Measurements from ENCODE around the gene NDUFS2. TPM values are rescaled to one million over a fixed set of nuclear protein-coding genes. Genes with fewer than 3 reads are reported as not detected.

The NDUFS2 gene
- polyA plus RNA-seq, 4 donors = 174 to 198 (median 193) TPM

Other genes starting within 250 kb of the NDUFS2 start
- gene ITLN2, start 247.6 kb upstream of the NDUFS2 start, polyA plus RNA-seq (ENCODE audit: insufficient read length in 4 of 4) = under 1 TPM in 1 of 4 donors, not detected in 3; 0.06 TPM
- 100 to 1,000 TPM in 1 of 4 donors, 10 to 100 TPM in 3; 81.3 to 103 (median 95.5) TPM for gene F11R, start 181.2 kb upstream of the NDUFS2 start, polyA plus RNA-seq (ENCODE audit: insufficient read length in 4 of 4)
- 10 to 100 TPM; 44.6 to 80.5 (median 47.9) TPM for gene TSTD1, start 163.4 kb upstream of the NDUFS2 start, polyA plus RNA-seq (ENCODE audit: insufficient read length in 4 of 4)
- 10 to 100 TPM; 55.0 to 59.3 (median 56.6) TPM for gene USF1, start 156.4 kb upstream of the NDUFS2 start, polyA plus RNA-seq (ENCODE audit: insufficient read length in 4 of 4)
- gene ARHGAP30, start 132.5 kb upstream of the NDUFS2 start, polyA plus RNA-seq (ENCODE audit: insufficient read length in 4 of 4) = 1 to 10 TPM; 1.8 to 2.3 (median 2.0) TPM
- gene NECTIN4, start 112.8 kb upstream of the NDUFS2 start, polyA plus RNA-seq (ENCODE audit: insufficient read length in 4 of 4) = 1 to 10 TPM; 1.9 to 4.9 (median 3.4) TPM
- gene KLHDC9, start 104.0 kb upstream of the NDUFS2 start, polyA plus RNA-seq (ENCODE audit: insufficient read length in 4 of 4) = 10 to 100 TPM; 15.9 to 19.9 (median 18.3) TPM
- gene PFDN2, start 84.3 kb upstream of the NDUFS2 start, polyA plus RNA-seq (ENCODE audit: insufficient read length in 4 of 4) = 10 to 100 TPM; 64.7 to 90.0 (median 71.0) TPM
- 10 to 100 TPM; 47.8 to 55.3 (median 52.1) TPM for gene NIT1, start 84.3 kb upstream of the NDUFS2 start, polyA plus RNA-seq (ENCODE audit: insufficient read length in 4 of 4)
- gene DEDD, start 69.7 kb upstream of the NDUFS2 start, polyA plus RNA-seq (ENCODE audit: insufficient read length in 4 of 4) = 10 to 100 TPM; 47.2 to 59.6 (median 50.8) TPM
- 100 to 1,000 TPM; 147 to 165 (median 159) TPM for gene UFC1, start 48.4 kb upstream of the NDUFS2 start, polyA plus RNA-seq (ENCODE audit: insufficient read length in 4 of 4)
- 10 to 100 TPM; 45.7 to 51.3 (median 51.0) TPM for gene USP21, start 42.9 kb upstream of the NDUFS2 start, polyA plus RNA-seq (ENCODE audit: insufficient read length in 4 of 4)
- 10 to 100 TPM; 36.3 to 44.0 (median 37.4) TPM for gene PPOX, start 35.9 kb upstream of the NDUFS2 start, polyA plus RNA-seq (ENCODE audit: insufficient read length in 4 of 4)
- 10 to 100 TPM; 43.6 to 46.2 (median 44.9) TPM for gene B4GALT3, start 24.9 kb upstream of the NDUFS2 start, polyA plus RNA-seq (ENCODE audit: insufficient read length in 4 of 4)
- gene ADAMTS4, start 3.3 kb upstream of the NDUFS2 start, polyA plus RNA-seq (ENCODE audit: insufficient read length in 4 of 4) = 1 to 10 TPM in 2 of 4 donors, under 1 TPM in 2; 0.66 to 1.4 (median 1.0) TPM
- 10 to 100 TPM; 12.0 to 16.1 (median 15.4) TPM for gene FCER1G, start 12.9 kb downstream of the NDUFS2 start, polyA plus RNA-seq (ENCODE audit: insufficient read length in 4 of 4)
- 1 to 10 TPM in 1 of 4 donors, under 1 TPM in 2, not detected in 1; 0.13 to 6.0 (median 0.47) TPM for gene APOA2, start 21.3 kb downstream of the NDUFS2 start, polyA plus RNA-seq (ENCODE audit: insufficient read length in 4 of 4)
- gene TOMM40L, start 23.7 kb downstream of the NDUFS2 start, polyA plus RNA-seq (ENCODE audit: insufficient read length in 4 of 4) = 10 to 100 TPM; 14.5 to 15.5 (median 14.9) TPM
- 1 to 10 TPM; 2.0 to 4.3 (median 3.8) TPM for gene NR1I3, start 35.8 kb downstream of the NDUFS2 start, polyA plus RNA-seq (ENCODE audit: insufficient read length in 4 of 4)
- 1 to 10 TPM in 2 of 4 donors, under 1 TPM in 2; 0.91 to 1.6 (median 0.98) TPM for gene PCP4L1, start 56.4 kb downstream of the NDUFS2 start, polyA plus RNA-seq (ENCODE audit: insufficient read length in 4 of 4)
- 10 to 100 TPM in 1 of 4 donors, 1 to 10 TPM in 3; 4.2 to 12.5 (median 4.6) TPM for gene MPZ, start 107.6 kb downstream of the NDUFS2 start, polyA plus RNA-seq (ENCODE audit: insufficient read length in 4 of 4)
- 100 to 1,000 TPM; 265 to 291 (median 279) TPM for gene SDHC, start 112.0 kb downstream of the NDUFS2 start, polyA plus RNA-seq (ENCODE audit: insufficient read length in 4 of 4)
- 10 to 100 TPM; 11.8 to 16.8 (median 13.9) TPM for gene CFAP126, start 165.5 kb downstream of the NDUFS2 start, polyA plus RNA-seq (ENCODE audit: insufficient read length in 4 of 4)